ENCODE measurements around the gene CAGE1.
"Not testable (repeated sequence)": the region's sequence is repeated elsewhere in the genome, so short reads cannot be mapped to it uniquely, and the experiment has no call there.

Gene CAGE1

GRCh38 chr6:7406743-7407142 is 17.2 kb upstream of the CAGE1 start:
- no peak for DNase-seq

GRCh38 chr6:7404546-7404945 is 15.0 kb upstream of the CAGE1 start:
- DNase-seq, result no peak

GRCh38 chr6:7402716-7403115 is 13.2 kb upstream of the CAGE1 start:
- no peak for DNase-seq

- no peak for DNase-seq
Measured at GRCh38 chr6:7401075-7401474, 11.5 kb upstream of the CAGE1 start.

- DNase-seq, result no peak
Measured at GRCh38 chr6:7392402-7392801, 2.9 kb upstream of the CAGE1 start.

- no peak for DNase-seq
Measured at GRCh38 chr6:7391151-7391550, 1.6 kb upstream of the CAGE1 start.

GRCh38 chr6:7390226-7390878 is 810 bp upstream of the CAGE1 start:
- peak; percentile 70 for DNase-seq

- DNase-seq, result no peak
Measured at GRCh38 chr6:7389162-7389450, 436 bp downstream of the CAGE1 start.

GRCh38 chr6:7381092-7381491 is 8.4 kb downstream of the CAGE1 start:
- DNase-seq, result no peak

- no peak for DNase-seq
Measured at GRCh38 chr6:7378740-7379139, 10.8 kb downstream of the CAGE1 start.

GRCh38 chr6:7377961-7378360 is 11.6 kb downstream of the CAGE1 start:
- no peak for DNase-seq

GRCh38 chr6:7373739-7374138 is 15.8 kb downstream of the CAGE1 start:
- no peak for DNase-seq

GRCh38 chr6:7367408-7367807 is 22.1 kb downstream of the CAGE1 start:
- no peak for DNase-seq

GRCh38 chr6:7351916-7352315 is 37.6 kb downstream of the CAGE1 start:
- not testable (repeated sequence) for DNase-seq

- DNase-seq, result not testable (repeated sequence)
Measured at GRCh38 chr6:7350591-7350990, 39.0 kb downstream of the CAGE1 start.

GRCh38 chr6:7347551-7347997 is 42.0 kb downstream of the CAGE1 start:
- DNase-seq, result not testable (repeated sequence)

- DNase-seq, result peak; percentile 18
Measured at GRCh38 chr6:7344773-7345450, 44.6 kb downstream of the CAGE1 start.

GRCh38 chr6:7343546-7344475 is 45.7 kb downstream of the CAGE1 start:
- no peak for DNase-seq

- DNase-seq, result no peak
Measured at GRCh38 chr6:7341989-7342742, 47.4 kb downstream of the CAGE1 start.

GRCh38 chr6:7341271-7341670 is 48.3 kb downstream of the CAGE1 start:
- no peak for DNase-seq

- DNase-seq, result peak; percentile 14
Measured at GRCh38 chr6:7339007-7339732, 50.4 kb downstream of the CAGE1 start.

- no peak for DNase-seq
Measured at GRCh38 chr6:7338031-7338430, 51.5 kb downstream of the CAGE1 start.

All from CD4-positive, alpha-beta T cell treated with Interleukin-21 for 1 hour (primary cell).